ENCODE measurements around the gene LRRC8D. TPM values are rescaled to one million over a fixed set of nuclear protein-coding genes. Genes with fewer than 3 reads are reported as not detected.

The LRRC8D gene
- total RNA-seq, 1 experiment from 2014 or later: 42.0 TPM

GRCh38 chr1:89878256-89878655 is 57.4 kb downstream of the LRRC8D start:
- TF ChIP-seq, protein P1, sequence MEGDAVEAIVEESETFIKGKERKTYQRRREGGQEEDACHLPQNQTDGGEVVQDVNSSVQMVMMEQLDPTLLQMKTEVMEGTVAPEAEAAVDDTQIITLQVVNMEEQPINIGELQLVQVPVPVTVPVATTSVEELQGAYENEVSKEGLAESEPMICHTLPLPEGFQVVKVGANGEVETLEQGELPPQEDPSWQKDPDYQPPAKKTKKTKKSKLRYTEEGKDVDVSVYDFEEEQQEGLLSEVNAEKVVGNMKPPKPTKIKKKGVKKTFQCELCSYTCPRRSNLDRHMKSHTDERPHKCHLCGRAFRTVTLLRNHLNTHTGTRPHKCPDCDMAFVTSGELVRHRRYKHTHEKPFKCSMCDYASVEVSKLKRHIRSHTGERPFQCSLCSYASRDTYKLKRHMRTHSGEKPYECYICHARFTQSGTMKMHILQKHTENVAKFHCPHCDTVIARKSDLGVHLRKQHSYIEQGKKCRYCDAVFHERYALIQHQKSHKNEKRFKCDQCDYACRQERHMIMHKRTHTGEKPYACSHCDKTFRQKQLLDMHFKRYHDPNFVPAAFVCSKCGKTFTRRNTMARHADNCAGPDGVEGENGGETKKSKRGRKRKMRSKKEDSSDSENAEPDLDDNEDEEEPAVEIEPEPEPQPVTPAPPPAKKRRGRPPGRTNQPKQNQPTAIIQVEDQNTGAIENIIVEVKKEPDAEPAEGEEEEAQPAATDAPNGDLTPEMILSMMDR (IDR thresholded peaks at IDR 0.05; ENCODE audit: unreplicated experiment): no peak
- intact Hi-C loops (cut with micrococcal nuclease): no loop called here
- ChIA-PET CTCF (interaction anchor here (0.6 to 0.7 kb wide), 2 partner anchors 14 to 94 kb away, joined by 5 to 6 read pairs; no protein-coding TSS in a partner anchor), POLR2A (interaction anchor here (1.6 kb wide), 1 partner anchor 12 kb away, joined by 7 read pairs; no protein-coding TSS in a partner anchor)
- Mint-ChIP-seq H3K9me3 (ENCODE audit: unreplicated experiment) (peaks cover 7% of the 10 kb centered on the region), H3K27ac (ENCODE audit: low read depth, unreplicated experiment) (no peak overlapping the region), H3K4me3 (ENCODE audit: unreplicated experiment) (no peak overlapping the region), H3K27me3 (ENCODE audit: insufficient read depth, unreplicated experiment) (no peaks in the 10 kb centered on the region), H3K36me3 (ENCODE audit: insufficient read depth, unreplicated experiment) (peaks cover 4% of the 10 kb centered on the region), H3K4me1 (ENCODE audit: insufficient read depth, unreplicated experiment) (peaks cover 8% of the 10 kb centered on the region)
- BruUV-seq (replicated peaks): no TSS peak
- DNase-seq (ENCODE audit: unreplicated experiment): no peak

- CTCF ChIA-PET: interaction anchor here (0.6 kb wide), 1 partner anchor 91 kb away, joined by 3 read pairs; no protein-coding TSS in a partner anchor
These were observed 59.8 kb downstream of the LRRC8D start for GRCh38 chr1:89880679-89881078.

GRCh38 chr1:89881415-89882058 is 60.7 kb downstream of the LRRC8D start:
- H3K4me1 Mint-ChIP-seq (ENCODE audit: insufficient read depth, unreplicated experiment): peaks cover 28% of the 10 kb centered on the region
- intact Hi-C loops (cut with micrococcal nuclease): no loop called here
- no peak overlapping the region for H3K4me3 Mint-ChIP-seq (ENCODE audit: unreplicated experiment)
- TF ChIP-seq, protein P1 (IDR thresholded peaks at IDR 0.05; ENCODE audit: unreplicated experiment): no peak
- H3K27me3 Mint-ChIP-seq (ENCODE audit: insufficient read depth, unreplicated experiment): no peaks in the 10 kb centered on the region
- no peak overlapping the region for H3K27ac Mint-ChIP-seq (ENCODE audit: low read depth, unreplicated experiment)
- DNase-seq (ENCODE audit: unreplicated experiment): no peak
- H3K9me3 Mint-ChIP-seq (ENCODE audit: unreplicated experiment): peaks cover 7% of the 10 kb centered on the region
- ChIA-PET POLR2A (interaction anchor here (0.6 to 2.8 kb wide), 8 partner anchors 9 to 94 kb away, joined by 3 to 14 read pairs (median 4); partner anchors contain the start of gene LRRC8D), CTCF (interaction anchor here (0.6 kb wide), 1 partner anchor 90 kb away, joined by 3 read pairs; no protein-coding TSS in a partner anchor)
- BruUV-seq (replicated peaks): no TSS peak
- peaks cover 4% of the 10 kb centered on the region for H3K36me3 Mint-ChIP-seq (ENCODE audit: insufficient read depth, unreplicated experiment)

More at GRCh38 chr1:89880679-89881078, 59.8 kb downstream of the LRRC8D start:
- POLR2A ChIA-PET: interaction anchor here (0.5 to 2.8 kb wide), 10 partner anchors 10 to 1015 kb away, joined by 3 to 14 read pairs (median 4); partner anchors contain the start of gene LRRC8D
- TF ChIP-seq, protein P1 (IDR thresholded peaks at IDR 0.05; ENCODE audit: unreplicated experiment): no peak
- no TSS peak for BruUV-seq (replicated peaks)
- peaks cover 7% of the 10 kb centered on the region for H3K9me3 Mint-ChIP-seq (ENCODE audit: unreplicated experiment)
- H3K27me3 Mint-ChIP-seq (ENCODE audit: insufficient read depth, unreplicated experiment): no peaks in the 10 kb centered on the region
- intact Hi-C loops (cut with micrococcal nuclease): no loop called here
- no peak for DNase-seq (ENCODE audit: unreplicated experiment)
- H3K4me1 Mint-ChIP-seq (ENCODE audit: insufficient read depth, unreplicated experiment): peaks cover 21% of the 10 kb centered on the region
- H3K4me3 Mint-ChIP-seq (ENCODE audit: unreplicated experiment): no peak overlapping the region
- H3K27ac Mint-ChIP-seq (ENCODE audit: low read depth, unreplicated experiment): no peak overlapping the region
- peaks cover 4% of the 10 kb centered on the region for H3K36me3 Mint-ChIP-seq (ENCODE audit: insufficient read depth, unreplicated experiment)

DNA sequence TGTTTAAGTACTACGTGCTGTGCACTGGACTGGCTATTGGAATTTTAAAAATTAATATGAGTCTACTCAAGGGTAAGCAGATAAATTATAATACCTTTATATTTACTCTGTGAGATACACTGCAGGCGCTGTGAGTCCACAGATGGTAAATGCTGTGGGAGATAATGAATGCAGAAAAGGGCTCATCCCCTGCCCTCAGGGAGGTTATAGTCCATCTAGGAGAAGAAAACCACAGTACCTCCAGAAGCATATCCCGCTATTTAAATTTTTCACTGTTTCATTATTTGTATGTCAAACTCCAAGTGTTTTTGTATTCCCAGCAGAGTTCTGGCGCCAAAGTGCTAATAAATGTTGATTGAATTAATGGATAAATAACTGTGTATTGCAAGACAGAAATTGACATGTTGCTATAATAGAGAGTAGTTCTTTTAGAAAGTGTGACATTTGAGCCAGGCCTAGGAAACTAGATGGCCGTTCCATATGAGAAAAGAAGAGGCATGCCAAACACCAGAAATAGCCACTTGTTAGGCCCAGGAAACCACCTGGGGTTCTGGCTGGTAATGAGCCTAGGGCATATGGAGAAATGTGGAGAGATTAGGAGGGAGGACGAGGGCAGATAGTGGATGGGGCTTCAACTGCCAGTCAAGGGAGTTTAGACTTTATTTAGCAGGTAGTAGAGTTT is 61.7 kb downstream of the LRRC8D start:
- Mint-ChIP-seq H3K9me3 (ENCODE audit: unreplicated experiment) (peaks cover 7% of the 10 kb centered on the region), H3K4me1 (ENCODE audit: insufficient read depth, unreplicated experiment) (peaks cover 33% of the 10 kb centered on the region), H3K27ac (ENCODE audit: low read depth, unreplicated experiment) (peak overlapping the region; percentile 72), H3K36me3 (ENCODE audit: insufficient read depth, unreplicated experiment) (peaks cover 7% of the 10 kb centered on the region), H3K27me3 (ENCODE audit: insufficient read depth, unreplicated experiment) (no peaks in the 10 kb centered on the region), H3K4me3 (ENCODE audit: unreplicated experiment) (no peak overlapping the region)
- ChIA-PET CTCF (interaction anchor here (1.6 kb wide), 1 partner anchor 105 kb away, joined by 3 read pairs; no protein-coding TSS in a partner anchor), POLR2A (interaction anchor here (1.4 to 2.8 kb wide), 2 partner anchors 8 to 61 kb away, joined by 7 to 14 read pairs; no protein-coding TSS in a partner anchor)
- no peak for DNase-seq (ENCODE audit: unreplicated experiment)
- TF ChIP-seq, protein P1 (IDR thresholded peaks at IDR 0.05; ENCODE audit: unreplicated experiment): no peak
- intact Hi-C loops (cut with micrococcal nuclease): no loop called here
- BruUV-seq (replicated peaks): no TSS peak
